Activated T-cell treated with anti-CD3 and anti-CD28 coated beads for 48 hours (primary cell): ENCODE measurements around the gene VTI1A.

Experiments used
- DNase-seq: peaks from one replicate; pipeline ENCODE4 v3.0.0-alpha.2; 2020; ENCODE audit warnings: low read depth

The VTI1A gene

GRCh38 chr10:112679392-112679791 lies 232.4 kb downstream of the VTI1A start:
- no peak for DNase-seq

DNA sequence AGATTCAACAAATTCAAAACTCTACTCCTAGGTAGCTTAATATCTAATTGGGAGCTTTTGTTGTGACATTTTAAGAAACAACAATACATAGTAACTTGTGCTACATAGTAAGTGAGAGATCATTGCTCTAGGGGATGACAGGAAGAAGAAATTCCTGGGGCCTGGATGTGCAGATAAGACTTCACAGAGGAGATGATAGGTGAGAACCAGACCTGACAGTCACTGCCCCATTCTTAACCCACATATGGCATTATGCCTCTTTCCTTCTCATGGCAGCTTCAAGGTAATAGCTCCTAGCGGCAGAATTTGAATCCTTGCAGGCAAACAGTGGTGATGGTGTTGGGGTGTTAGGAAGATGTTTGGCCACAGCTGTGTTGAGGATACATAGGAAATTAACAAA lies 233.6 kb downstream of the VTI1A start:
- no peak for DNase-seq

- no peak for DNase-seq
Observed at GRCh38 chr10:112687647-112688046, 240.6 kb downstream of the VTI1A start.

- no peak for DNase-seq
Observed at GRCh38 chr10:112689327-112690072, 242.5 kb downstream of the VTI1A start.

DNA sequence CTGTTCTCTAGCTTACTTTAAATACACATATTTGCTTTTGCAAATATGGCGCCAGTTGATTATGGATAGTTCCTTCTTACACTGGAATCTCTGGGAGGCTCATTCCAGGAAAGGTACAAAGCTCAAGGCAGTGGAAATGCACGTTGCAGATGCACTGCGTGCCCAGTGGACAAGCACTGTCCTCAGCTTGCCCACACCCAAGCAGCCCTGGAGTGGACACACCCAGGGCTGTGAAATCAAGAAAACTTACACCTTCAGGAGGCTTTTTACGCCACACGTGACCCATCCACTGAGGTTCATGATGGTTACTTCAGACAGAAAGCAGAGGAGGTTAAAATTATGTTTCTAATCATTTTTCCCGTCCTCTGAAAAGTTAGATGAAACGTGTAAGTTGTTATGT lies 248.5 kb downstream of the VTI1A start:
- no peak for DNase-seq

DNA sequence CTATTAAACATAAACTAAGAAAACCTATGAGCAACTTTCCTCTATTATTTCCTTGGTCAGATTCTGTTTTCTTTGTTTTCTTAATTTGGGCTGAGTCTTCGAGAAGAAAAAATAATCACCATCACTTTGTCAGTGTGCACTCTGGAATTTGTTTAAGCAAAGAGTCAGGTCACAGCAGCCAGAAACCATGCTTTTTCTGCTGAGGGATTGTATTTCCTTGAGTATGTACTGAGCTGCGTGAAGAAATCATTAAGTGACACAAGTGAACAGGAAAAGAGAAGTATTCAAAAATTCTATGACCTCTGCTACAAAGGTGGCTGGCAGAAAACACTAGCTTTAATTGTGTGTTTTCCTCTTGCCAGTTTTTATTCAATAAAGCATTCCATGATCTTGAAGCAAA lies 249.6 kb downstream of the VTI1A start:
- DNase-seq, result no peak

DNA sequence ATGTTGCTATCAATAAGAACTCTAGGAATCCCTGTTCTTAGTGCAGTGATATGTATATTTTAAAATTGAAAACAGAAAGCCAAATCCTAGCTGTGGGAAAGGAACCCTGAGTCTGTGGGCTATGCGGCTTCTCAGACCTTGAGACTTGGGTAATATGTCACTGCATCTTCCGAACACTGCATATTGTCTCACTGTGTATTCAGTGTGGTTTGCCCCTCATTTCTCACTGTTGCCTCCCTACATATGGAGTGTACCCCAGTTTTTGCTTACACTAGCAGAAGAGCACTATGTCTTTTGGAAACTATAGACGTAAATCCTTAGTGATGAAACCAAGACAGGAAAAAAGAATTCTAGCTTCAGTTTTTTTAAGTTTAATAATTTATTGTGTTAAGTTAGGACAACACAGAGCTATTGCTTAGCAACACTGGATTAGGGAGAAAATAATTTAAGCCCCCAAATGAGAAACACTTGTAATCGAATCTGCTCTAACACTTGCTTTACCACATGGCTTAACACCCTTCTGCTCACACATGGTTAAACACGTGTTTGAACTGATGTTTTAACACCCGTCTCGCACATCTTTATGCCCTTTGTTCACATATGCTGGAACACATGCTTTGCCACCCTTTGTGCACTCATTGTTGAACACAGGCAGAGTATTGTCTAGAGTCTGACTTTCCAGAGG lies 251.3 kb downstream of the VTI1A start:
- DNase-seq, result no peak

DNA sequence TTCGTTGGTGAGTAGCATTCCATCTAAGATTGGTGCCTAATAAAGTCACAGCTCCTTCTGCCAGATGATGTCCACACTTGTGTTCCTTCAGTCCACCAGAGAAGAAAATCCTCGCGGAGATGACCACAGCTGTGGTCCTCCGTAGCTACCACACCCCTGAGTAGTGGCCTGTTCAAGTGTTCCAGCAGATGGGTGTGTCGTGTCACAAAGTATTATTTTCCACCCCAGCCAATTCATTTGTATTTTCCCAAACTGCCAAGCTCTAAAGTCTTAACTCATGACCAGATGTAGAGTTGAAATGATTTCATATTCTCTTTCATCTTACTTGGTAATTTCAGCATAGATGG lies 251.8 kb downstream of the VTI1A start:
- no peak for DNase-seq

GRCh38 chr10:112700215-112700671 lies 253.2 kb downstream of the VTI1A start:
- DNase-seq, result no peak

DNA sequence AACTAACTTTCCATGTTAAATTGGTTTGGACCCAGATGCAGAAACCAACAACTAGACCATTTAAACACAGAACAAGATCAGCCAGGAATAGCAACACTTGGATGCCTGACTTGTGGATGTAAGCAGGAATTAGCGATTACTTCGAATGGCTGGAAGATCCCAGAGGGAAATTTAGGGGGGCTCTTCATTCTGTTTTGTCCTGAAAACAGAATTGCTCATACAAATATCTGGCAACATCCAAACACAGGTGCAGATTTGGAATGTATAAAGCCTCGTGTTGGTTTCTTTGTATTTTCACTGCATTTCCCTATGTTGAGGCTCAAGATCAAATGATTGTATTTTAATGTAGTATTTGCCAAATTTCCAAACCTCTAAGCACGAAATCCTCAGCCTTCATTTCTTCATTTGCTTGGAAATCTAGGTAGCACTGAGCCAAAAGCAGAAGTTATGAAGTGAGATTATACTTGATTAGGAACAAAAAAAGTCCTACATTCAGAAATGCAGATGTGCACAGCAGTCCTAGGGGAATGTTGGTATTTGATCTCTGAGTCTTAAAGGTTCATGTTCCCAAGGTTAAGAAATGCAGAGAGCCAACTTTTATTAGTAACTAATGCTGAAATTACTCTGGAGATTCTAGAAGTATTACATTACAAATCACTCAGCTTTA lies 254.3 kb downstream of the VTI1A start:
- no peak for DNase-seq

- no peak for DNase-seq
Observed at GRCh38 chr10:112701878-112702255, 254.9 kb downstream of the VTI1A start.

DNA sequence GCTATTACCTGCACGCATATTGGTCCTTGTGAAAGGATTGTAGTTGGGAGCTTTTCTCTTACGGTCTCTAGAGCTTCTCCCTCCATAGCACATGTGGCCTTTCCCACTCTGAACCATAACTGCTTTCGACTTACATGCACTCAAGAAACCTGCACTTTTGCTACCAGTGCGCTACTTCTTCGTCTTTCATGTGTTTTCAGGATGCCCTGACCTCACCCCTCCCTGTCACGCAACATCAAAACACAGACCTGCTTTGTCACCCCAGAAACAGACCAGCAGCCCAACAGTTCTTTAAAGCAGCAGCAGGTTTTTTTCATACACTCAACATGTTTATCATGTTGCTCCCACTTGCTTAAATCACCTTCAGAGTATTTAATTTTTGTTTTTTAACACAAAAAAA lies 259.6 kb downstream of the VTI1A start:
- DNase-seq, result no peak

DNA sequence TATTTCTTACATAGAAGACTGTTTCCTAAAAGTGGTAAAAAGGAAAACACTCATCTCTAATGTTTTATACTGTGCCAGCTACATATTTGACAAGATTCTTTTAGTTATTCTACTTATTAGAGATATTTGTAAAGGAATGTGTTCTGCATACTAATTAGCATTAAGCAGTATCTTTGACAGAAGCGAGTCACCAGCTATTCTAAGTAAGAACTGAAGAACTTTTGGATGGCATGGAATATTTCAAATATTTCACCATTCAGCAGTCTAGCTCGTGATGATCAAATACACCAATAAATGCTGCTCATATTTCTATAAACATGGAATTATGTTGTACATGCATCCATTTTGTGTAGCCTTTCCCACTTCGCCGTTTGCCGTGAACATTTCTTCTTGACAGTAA lies 261.4 kb downstream of the VTI1A start:
- no peak for DNase-seq

DNA sequence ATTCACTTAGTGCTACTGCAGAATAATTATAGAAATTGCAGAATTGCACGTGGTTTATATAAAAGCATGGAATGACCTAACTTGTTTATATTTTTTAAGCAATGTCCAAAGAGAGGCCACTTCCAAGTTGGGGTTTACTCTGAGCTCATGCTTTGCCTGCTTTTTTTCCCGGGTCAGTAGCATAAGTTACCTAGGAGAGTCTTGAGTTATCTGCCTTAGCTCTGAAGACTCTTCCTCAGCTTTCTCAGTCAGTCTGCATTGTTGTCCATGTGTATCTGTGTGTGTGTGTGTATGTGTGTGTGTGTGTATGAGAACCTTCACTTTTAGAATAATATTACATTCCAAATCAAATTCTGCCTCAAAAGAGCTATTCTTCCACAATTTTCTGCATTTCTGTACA lies 263.5 kb downstream of the VTI1A start:
- DNase-seq, result no peak

GRCh38 chr10:112711366-112711765 lies 264.4 kb downstream of the VTI1A start:
- DNase-seq, result no peak

GRCh38 chr10:112712536-112712935 lies 265.5 kb downstream of the VTI1A start:
- DNase-seq, result no peak

DNA sequence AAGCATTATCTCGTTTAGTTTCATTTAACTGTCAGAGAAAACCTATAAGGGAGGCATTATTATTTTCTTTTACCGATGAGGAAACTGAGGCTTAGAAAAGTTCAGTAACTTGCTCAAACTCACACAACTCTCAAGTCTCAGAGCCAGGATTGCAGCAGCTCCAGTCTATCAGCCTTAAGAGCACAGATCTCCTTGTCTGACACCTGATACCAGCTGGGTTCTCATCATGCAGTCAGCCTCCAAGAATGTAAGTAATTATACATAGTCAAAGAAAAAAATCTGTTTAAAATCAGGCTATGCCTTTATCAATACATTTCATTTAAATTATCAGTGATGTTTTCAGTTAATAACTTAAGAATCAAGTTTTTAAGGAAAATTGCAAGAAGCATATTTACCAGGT lies 266.4 kb downstream of the VTI1A start:
- DNase-seq, result no peak

GRCh38 chr10:112715581-112715980 lies 268.6 kb downstream of the VTI1A start:
- no peak for DNase-seq

DNA sequence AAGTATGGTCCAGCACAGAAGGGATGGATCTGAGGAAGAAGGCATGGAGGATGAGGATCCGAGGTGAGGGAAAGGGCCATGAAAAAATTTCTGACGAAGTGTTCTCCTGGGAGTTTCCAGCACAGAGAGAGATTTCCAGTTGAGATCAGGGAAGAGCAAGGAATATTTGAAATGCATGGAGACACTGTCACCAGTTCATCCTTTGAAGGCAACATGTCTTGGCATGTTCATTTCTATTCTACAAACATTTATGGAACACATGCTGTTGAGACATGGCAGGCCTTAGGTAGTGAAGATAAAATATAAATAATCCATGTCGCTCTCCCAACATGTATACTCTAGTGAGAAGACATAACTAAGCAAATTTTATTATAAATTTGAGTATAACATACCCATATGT lies 269.1 kb downstream of the VTI1A start:
- no peak for DNase-seq

DNA sequence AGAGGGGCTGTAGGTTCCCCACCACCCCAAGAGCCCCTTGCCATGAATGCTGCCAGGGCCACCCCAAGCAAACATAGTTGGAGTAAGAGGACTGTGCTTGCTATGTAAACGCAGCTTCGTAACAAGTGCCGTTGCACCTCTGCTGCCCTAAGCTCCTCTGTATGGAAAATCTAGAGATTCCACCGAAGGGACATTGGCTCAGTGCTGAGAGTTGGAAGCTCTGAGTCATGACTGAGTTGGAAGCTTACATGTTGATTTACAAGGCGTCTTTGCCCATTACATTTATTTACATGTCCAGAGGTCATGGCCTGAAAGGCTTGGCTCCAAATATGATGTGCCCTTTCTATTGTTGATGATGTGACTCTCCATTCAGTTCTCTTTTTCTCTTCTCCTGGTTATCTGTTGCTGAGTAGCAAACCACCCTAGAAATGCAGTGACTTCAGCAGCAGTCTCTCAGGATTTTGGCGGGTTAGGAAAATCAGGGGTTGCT lies 270.0 kb downstream of the VTI1A start:
- DNase-seq, result no peak

DNA sequence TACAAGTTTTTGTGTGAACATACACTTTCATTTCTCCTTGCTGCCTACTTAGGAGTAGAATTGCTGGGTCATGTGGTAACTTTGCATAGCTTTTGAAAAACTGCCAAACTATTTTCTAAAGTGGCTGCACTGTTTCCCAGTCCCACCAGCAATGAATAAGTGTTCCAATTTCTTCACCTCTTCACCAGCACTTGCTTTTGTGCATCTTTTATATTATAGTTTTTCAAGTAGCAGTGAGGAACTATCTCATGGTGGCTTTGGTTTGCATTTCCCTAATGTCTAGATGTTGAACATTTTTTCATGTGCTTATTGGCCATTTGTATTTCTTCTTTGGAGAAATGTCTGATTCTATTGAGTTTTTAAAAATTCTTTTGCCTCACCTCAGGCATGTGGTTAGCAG lies 273.2 kb downstream of the VTI1A start:
- DNase-seq, result no peak

DNA sequence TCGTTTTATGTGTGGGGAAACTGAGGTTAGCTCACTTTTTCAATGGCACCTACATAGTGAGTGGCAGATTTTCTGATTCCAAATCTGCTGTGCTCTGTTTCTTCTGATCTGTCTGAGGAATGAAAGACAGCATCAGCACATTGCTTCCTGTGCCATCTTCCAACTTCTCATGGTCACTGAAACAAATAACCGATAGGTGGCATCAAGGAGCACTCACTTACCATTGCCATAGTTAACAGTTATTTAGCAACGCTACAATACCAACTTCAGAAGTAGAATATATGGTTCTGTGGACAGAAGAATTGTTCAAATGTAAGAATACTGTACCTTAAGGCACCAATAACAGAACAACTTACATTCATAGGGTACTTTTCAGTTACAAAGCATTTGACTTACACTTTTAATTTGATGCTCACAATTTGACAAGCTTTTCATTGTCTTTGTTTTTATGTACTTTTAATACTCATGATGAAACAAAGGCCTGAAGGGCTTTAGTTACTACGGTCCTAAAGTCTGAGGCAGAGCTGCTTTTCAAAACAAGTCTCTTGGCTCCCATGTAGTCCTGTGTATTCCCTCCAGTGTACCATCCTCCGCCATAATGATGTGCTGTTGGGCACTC lies 274.2 kb downstream of the VTI1A start:
- no peak for DNase-seq

GRCh38 chr10:112722758-112723157 lies 275.7 kb downstream of the VTI1A start:
- no peak for DNase-seq
